Stimulated activated CD8-positive, alpha-beta memory T cell treated with anti-CD3 and anti-CD28 coated beads, Interleukin-4, amount 100 ng/mL, for 1 hour (primary cell): ENCODE measurements around the gene HERC4.
"Not testable (repeated sequence)": the region's sequence is repeated elsewhere in the genome, so short reads cannot be mapped to it uniquely, and the experiment has no call there.

ENCODE experiments used
- DNase-seq, 2 donors: peaks; one replicate each; pipeline ENCODE4 v3.0.0-alpha.2; 2020; ENCODE audit warnings: low read depth in 2 of 2, low spot score in 1 of 2

HERC4 gene

DNA sequence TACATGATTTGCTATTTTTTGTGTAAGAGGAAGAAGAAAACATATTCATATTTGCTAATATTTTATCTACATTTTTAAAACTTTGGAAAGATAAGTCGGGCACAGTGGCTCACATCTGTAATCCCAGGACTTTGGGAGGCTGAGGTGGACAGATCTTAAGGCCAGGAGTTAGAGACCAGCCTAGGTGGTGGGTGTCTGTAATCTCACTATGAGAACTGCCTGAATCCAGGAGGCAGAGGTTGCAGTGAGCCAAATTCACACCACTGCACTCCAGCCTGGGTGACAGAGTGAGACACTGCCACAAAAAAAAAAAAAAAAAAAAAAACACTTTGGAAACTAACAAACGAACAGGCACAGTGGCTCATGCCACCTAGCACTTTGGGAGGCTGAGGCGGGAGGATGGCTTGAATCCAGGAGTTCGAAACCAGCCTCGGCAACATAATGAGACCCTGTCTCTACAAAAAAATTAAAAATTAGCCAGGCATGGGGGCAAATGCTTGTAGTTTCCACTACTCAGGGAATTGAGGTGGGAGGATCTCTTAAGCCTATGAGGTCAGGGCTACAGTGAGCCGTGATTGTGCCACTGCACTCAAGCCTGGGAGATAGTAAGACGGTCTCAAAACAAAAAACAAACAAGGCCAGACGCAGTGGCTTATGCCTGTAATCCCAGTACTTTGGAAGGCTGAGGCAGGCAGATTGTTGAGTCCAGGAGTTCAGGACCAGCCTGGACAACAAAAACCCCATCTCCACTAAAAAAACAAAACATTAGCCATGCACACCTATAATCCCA is 25.6 kb downstream of the HERC4 start:
- no peak for DNase-seq

DNA sequence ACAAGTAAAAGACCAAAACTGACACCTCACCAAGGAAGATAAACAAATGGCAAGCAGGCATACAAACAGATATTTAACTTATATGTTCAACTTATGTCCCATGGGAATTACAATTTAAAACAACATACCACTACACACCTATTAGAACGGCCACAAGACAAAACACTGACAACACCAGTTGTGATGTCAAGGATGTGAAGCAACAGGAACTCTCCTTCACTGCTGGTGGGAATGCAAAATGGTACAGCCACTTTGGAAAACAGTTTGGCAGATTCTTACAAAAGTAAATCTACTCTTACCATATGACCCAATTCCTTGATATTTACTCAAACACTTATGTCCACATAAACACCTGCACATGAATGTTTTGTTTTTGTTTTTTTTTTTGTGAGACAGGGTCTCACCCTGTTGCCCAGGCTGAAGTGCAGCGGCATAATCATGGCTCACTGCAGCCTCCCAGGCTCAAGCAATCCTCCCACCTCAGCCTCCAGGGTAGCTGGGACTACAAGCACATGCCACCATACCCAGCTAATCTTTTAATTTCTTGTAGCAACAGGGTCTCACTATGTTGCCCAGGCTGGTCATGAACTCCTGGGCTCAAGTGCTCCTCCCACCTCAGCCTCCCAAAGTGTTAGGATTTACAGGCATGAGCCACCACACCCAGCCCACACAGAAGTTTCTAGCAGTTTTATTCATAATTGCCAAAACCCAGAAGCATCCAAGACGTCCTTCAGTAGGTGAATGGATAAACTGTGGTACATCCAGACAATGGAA is 27.3 kb downstream of the HERC4 start:
- no peak for DNase-seq

DNA sequence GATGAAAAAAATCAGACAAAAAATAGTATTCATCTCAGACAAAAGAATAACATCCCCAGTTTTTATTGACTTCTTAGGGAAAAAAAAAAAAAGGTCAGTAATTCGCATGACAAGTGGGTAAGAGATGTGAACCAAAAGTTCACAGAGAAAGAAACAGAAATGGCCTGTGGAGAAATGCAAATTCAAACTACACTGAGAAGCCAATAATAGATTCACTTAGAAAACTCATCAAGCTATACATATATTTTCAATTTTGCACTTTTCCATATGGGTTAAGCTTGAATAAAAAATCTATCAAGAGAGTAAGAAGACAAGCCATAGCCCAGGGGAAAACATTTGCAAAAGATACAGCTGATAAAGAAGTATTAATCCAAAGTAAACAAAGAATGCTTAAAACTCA is 28.0 kb downstream of the HERC4 start:
- DNase-seq, result no peak

DNA sequence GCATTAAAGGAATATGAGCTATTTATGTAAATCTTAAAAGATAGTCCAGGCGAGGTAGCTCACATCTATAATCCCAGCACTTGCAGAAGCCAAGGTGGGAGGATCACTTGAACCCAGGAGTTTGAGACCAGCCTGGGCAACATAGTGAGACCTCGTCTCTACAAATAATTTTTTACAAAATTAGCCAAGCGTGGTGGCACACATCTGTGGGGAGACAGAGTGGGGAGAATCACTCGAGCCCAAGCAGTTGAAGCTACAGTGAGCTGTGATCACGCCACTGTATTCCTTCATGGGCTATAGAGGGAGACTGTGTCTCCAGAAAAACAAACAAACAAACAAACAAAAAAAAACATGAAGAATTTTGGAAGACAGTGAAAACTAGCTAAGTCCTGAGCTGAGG is 28.4 kb downstream of the HERC4 start:
- no peak for DNase-seq

DNA sequence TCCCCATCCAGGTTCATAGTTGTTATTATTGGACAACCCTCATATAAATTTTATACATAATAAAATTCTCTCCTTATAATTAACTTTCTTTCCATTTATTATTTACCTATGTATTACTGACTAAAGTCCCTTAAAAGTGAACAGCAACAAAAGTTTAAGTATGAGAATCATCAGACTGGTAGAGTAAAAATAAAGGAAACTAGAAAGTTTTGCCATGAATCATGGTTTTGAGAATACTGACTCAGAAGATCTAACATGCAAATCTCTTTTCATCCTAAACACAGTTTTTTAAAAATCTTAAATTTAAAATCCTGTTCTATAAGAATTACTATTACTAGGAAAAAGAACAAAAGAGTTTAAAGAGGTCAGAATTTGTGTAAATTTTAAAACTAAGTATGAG is 32.1 kb downstream of the HERC4 start:
- DNase-seq, result no peak

DNA sequence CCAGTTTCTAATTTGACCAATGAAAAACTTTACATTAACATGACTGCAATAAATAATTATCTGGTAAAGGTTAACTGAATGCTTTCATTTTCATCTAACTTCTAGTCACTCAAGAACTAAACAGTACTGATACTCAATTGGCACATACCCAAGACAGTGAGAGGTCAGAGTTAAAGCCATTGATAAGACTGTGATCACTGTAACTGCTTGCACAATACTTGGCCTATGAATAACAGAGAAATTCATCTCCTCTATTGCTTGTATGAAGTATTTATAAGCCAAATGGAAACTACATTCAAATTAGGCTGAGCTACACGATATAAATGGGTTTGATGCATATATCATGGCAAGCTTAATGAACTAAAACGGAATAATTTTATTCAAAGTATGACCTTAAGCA is 43.0 kb downstream of the HERC4 start:
- DNase-seq, result no peak

DNA sequence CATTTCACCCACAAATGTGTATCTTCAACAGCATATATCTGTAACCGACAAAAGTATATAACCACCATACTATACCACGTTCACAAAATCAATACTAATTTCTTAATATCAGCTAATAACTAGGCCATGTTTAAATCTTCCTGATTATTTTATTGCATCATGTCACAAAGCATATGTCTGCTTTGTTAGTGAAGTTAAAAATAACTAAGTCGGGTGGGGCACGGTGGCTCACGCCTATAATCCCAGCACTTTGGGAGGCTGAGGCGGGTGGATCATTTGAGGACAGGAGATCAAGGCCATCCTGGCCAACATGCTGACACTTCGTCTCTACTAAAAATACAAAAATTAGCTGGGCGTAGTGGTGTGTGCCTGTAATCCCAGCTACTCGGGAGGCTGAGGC is 47.7 kb downstream of the HERC4 start:
- no peak for DNase-seq

DNA sequence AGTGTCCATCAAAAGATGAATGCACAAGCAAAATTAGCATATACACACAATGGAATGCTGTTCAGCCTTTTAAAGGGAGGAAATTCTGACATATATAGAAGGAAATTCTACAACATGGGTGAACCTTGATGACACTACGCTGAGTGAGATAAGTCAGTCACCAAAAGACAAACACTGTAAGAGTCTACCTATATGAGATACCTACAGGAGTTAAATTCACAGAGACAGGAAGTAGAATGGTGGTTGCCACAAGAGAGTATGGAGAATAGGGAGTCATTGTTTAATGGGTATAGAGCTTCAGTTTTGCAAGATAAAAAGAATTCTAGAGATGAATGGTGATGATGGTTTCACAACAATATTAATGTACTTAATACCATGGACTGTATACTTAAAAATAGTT is 51.8 kb downstream of the HERC4 start:
- DNase-seq, result no peak

DNA sequence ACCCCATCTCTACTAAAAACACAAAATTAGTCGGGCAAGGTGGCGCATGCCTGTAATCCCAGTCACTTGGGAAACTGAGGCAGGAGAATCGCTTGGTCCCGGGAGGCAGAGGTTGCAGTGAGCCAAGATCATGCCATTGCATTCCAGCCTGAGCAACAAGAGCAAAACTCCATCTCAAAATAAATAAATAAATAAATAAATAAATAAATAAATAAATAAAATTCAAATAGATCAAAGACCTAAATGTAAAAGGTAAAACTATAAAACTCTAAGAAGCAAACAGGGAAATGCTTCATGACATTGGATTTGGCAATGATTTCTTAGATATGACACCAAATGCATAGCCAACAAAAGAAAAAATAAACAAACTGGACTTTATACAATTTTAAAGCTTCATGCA is 52.8 kb downstream of the HERC4 start:
- DNase-seq, result not testable (repeated sequence)

DNA sequence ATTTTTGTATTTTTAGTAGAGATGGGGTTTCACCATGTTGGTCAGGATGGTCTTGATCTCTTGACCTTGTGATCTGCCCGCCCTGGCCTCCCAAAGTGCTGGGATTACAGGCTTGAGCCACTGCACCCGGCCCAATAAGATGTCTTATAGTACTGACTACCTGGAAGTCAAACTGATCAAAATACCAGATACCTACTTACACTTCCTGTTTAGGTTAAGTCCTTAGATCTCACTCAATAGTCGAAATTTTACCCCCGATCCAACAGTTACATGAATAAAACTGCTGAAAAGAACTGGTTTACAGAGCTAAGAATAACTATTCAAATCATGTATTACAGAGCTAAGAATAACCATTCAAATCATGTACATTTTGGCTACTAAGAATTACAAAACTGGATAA is 58.6 kb downstream of the HERC4 start:
- not testable (repeated sequence) for DNase-seq

DNA sequence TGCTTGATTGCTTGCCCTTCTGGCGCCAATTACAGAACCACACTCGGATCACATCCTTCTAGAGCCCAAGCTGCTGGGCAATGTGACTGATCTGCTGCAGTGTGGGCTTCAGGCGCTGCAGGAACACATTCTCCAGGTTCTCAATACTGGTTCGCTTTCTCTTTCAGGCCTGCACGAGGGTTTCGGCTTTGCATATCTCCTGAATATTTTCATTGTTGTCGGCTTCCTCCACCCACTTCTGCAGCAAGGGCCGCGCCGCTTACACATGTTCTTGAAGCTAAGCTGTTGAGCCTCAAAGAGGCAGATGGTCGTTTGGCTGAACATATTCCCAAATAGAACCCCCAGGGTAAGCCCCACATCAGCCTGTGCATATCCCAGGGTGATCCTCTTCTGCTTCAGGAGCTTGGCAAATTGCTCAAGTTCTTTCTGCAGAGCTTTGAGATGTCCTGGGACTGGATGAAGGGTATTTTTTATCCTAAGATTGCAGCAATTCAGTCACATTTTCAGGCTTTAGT is 64.6 kb downstream of the HERC4 start:
- DNase-seq, result no peak

DNA sequence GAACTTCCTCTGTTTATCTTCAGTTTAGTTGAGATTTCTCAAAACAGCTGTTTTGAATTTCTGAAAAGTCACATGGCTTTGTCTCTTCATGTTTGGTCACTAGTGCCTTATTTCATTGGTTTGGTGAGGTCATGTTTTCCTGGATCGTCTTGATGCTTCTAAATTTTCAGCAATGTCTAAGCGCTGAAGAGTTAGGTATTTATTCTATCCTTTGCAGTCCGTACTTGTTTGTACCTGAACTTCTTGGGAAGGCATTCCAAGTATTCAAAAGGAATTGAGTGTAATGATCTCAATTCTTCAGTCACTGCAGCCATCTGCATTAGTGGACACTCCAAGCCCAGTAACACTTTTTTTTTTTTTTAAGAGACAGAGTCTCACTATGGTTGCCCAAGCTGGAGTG is 67.7 kb downstream of the HERC4 start:
- no peak for DNase-seq

DNA sequence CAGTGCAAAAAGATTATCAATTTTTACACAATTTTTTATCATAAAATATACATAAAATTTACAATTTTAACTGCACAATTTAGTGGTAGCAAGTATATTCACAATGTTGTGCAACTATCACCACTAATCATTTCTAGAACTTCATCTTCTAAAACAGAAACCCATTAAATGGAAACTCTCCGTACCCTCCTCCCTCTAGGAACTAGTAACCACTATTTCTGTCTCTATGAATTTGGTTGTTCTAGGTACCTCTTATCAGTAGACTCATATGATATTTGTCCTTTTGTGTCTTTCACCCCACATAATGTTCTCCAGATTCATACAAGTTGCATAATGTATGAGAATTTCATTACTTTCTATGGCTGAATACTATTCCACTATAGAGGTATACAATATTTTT is 73.5 kb downstream of the HERC4 start:
- DNase-seq, result no peak

DNA sequence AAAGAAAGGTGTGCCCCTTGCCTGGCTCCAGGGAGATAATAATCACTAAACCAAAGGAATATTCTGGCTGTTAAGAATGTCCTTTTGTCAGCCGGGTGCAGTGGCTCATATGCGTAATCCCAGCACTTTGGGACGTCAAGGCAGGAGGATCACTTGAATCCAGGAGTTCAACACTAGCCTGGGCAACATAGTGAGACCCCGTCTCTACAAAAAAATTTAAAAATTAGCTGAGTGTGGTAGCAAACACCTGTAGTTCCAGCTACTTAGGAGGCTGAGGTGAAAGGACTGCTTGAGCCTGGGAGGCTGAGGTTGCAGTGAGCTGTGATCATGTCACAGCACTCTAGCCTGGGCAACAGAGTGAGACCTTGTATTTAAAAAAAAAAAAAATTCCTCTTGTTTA is 74.1 kb downstream of the HERC4 start:
- DNase-seq, result no peak

DNA sequence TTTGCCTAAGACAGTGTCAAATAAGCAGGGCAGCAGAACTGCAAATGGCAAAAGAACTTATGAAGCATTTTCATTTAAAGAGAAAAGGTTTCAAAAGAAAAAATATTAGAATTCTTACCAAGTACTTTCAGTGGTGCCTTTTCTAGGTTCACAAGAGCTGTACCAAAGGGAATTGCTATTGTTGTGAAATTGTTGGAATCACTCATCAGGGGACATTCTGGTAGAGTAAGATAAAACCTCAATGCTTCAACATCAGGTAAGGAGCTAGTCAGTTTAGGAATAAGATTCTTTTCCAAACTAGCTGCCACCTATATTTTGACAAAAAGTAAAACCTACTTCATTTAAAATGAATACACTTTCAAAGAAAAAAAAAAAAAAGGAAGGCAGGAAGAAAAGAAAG is 85.0 kb downstream of the HERC4 start:
- no peak for DNase-seq

DNA sequence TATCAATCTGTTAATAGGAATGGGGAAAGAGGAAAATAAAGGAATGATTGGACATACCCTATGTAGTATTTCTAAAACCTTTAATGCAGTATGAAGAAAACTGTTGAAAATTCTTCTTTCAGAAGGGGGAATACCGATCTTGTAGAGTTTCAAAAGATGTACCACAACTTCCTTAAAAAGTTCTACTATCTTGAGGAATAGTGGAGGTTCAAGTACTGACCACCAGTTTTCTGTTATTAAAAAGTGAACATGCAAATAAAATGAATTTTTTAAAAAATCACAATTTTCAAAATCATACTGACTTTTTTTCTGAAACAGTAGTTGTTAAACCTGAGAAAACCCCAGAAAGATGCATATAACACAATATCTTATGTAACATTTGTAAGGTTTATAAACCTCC is 86.5 kb downstream of the HERC4 start:
- no peak for DNase-seq

DNA sequence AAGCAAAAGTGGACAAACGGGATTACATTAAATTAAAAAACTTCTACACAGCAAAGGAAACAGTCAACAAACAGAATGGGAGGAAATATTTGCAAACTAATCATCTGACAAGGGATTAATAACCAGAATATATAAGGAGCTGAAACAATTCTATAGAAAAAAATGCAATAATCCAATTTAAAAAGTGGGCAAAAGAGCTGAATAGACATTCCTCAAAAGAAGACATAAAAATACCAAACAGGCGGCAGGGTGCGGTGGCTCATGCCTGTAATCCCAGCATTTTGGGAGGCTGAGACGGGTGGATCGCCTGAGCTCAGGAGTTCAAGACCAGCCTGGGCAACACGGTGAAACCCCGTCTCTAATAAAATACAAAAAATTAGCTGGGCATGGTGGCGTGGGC is 92.5 kb downstream of the HERC4 start:
- not testable (repeated sequence) for DNase-seq

DNA sequence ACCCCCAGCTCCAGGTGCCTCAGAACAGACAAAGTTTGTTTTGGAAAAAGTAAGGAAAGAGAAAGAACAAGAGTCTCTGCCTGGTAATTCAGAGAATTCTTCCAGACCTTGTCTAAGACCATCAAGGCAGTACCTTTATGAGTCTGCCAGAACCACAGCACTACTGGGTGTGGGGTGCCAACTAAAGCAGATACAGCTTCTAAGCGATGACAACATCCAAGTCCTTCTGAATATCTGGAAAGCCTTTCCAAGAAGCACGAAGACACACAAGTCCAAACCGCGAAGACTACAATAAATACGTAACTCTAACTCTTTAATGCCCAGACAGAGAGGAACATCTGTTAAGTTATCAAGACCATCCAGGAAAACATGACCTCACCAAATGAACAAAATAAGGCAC is 96.3 kb downstream of the HERC4 start:
- no peak for DNase-seq

DNA sequence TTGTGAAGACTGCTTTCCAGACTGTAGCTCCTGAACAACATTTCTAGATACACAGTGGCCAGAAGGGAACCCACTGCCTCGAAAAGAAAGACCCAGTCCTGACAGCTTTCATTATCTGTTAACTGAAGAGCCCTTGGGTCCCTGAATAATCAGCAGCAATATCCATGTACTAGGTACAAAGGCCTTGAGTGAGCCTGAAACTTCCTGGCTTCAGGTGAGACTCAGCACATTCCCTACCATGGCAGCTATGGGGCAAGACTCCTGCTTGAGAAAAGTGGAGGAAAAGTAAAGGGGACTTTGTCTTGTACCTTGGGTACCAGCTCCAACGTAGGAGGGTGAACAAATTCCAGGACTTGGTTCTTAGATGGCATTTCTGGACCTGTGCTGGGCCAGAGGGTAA is 97.8 kb downstream of the HERC4 start:
- no peak for DNase-seq

DNA sequence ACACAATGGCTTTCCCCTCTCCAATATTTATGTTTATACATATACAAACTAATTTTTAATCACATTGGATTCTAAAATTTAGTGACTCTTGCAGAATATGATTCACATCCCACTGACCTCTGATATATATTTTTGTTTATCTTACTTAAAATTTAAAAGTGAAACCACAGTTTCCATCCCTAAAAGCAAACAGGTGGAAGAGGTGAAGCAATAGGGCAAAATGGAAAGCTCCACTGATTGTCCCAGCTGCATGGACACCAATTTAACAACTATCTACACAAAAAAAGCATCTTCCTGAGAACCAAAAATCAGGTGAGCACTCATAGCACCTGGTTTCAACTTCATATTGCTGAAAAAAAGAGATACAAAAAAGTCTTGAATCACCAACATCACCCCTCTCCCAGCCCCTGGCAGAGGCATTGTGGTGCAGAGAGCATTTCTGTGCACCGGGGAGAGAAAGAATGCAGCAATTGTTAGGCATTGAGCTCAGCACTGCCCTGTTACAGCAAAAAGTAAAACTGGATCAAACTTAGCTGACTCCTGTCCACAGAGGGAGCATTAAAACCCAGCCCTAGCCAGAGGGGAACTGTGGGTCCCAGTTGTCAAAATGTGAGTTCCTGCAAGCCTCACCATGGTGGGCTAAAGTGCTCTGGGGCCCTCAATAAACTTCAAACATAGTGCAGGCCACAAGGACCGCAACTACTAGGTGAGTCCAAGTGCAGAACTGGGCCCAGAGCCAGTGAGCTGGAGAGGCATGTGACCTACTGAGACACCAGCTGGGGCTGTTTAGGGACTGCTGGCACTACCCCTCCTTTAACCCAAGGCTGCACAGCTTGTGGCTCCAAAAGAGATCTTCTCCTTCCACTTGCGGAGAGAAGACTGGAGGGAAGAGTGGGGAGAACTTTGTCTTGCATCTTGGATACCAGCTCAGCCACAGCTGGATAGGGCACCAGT is 98.5 kb downstream of the HERC4 start:
- no peak for DNase-seq

DNA sequence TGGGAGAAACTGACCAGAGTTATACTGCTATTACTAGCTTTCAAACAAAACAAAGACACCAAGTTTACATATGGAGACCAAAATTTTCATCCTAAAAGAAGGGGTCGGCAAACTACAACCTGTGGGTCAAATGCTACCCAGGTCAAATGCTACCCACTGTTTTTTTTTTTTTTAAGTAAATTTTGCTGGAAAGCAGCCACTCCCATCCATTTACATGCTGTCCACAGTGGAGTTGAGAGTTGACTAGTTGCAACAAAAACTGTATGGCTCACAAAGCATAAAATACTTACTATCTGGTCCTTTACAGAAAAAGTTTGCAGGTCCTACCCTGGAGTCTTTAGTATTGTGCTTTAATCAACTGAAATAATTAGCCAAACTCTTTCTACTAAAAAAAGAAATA is 99.2 kb downstream of the HERC4 start:
- DNase-seq, result no peak
